Pulmonary artery endothelial cell (primary cell): ENCODE results near the gene PREX1. TPM values are rescaled to one million over a fixed set of nuclear protein-coding genes. Genes with fewer than 3 reads are reported as not detected.

Experiments used
- DNase-seq: peaks from one replicate; pipeline ENCODE4 v3.0.0-alpha.2; 2011; ENCODE audit warnings: low read depth, low spot score
- total RNA-seq: library from RNA; depleted of rRNA; stranded (reverse); fragments of >200 nt; gene quantifications from 2 replicates; pipeline ENCODE4 v1.2.3, GENCODE V29; 2014

PREX1 gene
- total RNA-seq, 1 donor from 2014 or later: 115 TPM

DNA sequence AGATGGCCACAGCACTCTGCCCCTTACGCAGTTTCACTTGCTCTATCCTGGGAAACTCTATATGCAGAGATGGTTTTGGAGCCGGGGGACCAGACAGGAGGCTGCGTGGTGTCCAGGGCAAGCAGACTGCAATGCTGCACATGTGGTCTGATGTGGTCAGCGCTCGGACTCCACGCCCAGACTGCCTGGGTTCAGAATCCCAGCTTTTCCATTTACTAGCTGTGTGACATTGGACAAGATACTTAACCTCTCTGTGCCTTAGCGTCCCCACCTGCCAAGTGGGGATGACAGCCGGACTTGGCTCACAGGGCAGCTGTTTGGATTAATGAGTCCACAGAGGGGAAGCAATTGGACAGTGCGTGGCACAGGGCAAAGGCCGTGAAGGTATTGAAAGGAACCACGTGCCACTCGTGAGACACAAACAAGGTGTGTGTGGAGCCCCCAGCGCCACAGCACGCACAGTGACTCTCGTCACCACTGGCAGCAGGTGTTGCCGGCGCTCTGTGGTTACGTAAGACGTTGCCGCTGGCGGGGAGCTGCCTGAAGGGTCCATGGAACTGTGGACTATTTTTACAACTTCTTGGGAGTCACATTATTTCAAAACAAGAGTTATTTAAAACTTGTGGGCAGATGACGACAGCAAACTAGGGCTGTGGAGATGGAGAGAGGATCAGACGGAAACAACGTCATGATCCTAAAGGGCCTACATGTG, 201.4 kb downstream of the PREX1 start:
- no peak for DNase-seq

DNA sequence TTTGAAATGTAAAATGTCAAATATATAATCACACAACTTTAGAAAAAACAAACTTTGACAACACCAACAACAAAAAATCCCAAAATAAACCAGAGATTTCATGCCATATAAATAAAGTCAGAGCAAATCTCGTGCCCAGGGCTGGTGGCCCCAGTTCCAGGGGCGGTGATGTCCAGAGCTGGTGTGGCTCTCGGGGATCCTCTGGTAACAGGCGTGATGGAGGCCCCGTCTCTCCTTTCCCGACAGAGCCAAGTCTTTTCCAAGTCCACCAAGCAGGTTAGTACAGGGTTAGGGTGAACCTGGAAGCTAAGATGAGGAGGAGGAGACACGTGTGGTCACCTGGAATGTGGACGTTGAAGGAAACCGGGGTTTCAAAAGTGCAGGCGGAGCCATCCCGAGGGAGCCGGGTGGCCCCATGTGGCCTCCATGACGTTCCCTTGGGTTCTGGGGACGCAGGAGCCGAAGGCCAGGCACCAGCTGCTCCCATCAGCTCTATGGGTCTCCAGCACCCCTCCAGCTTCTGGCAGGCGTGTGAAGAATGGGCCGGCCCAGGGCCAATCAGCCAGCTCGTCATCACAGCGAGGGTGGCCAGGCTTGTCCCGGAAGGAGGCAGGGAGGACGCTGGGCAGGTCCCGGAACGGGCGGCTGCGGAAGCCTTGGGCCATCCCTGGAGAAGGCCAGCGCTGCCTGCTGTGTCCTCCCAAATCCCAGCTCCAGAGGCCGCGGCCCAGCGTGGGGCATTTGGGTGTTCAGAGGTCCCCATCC, 202.5 kb downstream of the PREX1 start:
- DNase-seq: no peak

GRCh38 chr20:48624315-48625020, 203.3 kb downstream of the PREX1 start:
- DNase-seq: no peak

DNA sequence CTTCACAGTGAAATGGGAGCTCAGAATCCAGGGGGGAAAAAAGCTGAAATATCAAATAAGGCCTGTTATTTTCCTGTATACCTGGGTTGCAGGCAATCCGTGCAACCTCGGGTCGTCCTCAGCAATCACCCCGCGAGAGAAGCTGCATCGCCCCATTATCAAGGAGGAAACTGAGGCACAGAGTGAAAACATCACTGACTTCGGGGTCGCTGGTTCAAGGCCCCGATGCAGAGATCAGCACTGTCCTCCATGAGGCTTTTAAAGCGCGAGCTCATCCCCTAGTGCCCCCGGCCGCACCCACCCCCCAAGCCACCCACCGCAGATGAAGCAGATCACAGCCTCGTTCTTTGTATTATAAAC, 203.9 kb downstream of the PREX1 start:
- DNase-seq: no peak

DNA sequence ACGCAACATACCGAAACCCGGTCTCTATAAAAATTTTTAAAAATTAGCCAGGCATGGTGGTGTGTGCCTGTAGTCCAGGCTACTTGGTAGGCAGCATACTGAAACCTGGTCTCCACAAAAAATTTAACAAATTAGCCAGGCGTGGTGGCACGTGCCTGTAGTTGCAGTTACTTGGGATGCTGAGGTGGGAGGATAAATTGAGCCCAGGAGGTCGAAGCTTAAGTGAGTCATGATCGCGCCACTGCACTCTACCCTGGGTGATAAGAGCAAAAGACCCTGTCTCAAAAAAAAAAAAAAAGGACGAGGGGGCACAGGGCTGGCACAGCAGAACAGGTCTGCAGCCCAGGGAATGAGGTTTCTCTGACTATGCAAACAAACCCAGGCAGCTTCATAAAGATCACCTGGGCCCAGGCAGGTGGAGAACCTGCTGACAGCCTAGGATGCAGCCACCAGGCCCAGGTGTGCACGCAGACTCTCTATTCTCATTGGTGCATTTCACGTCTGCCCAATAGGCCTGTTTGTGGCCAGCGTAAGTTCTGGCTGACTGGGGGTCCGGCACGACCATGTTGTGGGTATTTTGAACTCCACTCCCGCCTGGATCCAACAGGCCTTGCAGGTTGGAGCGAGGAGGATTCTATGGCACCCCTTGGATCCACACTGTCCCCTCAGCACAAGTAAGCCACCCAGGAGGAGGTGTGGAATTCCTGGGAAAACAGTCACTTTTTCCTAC, 204.5 kb downstream of the PREX1 start:
- DNase-seq: no peak

GRCh38 chr20:48622421-48622820, 205.4 kb downstream of the PREX1 start:
- DNase-seq: no peak

- no peak for DNase-seq
Observed at GRCh38 chr20:48621376-48622078, 206.3 kb downstream of the PREX1 start.

- DNase-seq: peak; percentile 62
Observed at GRCh38 chr20:48620507-48621375, 207.1 kb downstream of the PREX1 start.

DNA sequence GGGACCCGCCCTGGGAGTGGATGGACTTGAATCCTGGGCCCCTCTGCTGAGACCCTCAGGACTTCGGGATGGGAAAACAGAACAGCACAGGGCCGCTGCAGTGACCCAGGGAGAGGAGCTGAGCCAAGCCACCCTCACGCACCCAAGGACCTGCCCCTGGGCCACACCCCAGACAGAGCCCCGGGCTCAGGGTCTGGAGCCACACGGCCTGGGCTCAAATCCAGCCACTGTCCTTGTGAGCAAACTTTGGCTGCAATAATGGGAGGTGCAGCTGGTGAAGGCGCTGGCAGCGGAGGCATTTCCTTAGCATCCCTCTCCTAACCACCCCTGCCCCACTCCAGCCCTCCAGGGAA, 207.7 kb downstream of the PREX1 start:
- no peak for DNase-seq

DNA sequence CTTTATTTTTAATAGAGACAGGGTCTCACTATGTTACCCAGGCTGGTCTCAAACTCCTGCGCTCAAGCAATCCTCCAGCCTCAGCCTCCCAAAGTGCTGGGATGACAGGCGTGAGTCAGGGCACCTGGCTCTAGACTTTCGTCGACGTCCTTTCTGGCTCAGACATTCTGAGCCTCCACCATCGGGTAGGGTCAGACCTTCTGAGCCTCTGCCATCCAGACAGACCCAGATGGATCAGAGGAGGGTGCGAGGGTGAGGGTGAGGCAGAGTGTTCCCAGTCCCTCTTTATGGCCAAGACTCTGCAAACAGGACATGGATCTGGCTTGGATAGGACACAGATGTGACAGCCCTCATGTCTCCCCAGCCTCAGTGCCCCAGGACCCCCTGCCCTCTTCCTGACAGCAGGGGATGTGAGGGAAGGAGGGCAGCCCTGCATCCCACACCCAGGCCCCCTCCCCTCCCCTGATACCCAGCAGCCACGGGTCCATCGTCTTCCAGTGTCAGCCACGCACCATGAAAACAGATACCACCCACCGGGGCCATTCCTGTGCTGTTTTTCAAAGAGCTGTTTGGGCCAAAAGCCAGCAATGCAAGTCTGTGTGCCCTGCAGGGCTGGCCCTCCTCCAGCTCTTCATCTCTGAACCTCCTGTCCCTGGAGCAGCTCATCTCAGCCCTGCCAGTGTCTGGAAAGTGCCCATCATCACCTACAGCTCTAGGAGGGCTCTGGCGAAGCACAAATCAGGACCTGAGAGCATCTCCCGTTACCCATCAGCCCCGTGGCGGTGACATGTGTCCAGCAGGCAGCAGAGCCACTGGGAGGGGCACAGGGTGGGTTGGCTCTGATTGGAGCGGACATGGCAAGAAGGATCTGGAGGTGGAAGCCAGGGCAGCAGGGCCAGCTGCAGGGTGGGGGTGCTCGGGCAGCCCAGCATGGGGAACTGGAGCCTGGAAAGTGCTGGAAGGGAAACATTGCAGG, 208.4 kb downstream of the PREX1 start:
- DNase-seq: no peak

DNA sequence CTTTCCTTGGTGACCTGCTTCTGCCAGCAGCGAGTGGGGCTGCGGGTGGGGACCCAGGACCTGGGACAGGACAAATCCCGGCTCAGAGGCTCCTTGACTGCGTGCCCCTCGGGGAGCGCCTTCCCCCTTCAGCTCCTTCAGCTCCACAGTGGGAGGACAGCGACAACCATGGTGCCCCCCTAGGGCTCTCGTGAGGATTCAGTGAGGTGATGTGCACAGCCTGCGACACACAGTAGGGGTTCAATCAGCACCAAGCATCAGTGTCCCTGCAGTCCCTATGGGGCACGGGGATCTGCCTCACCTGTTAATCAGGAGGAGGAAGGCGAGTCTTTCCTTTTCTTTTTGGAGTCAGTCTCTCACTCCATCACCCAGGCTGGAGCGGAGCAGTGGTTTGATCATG, 209.2 kb downstream of the PREX1 start:
- no peak for DNase-seq

DNA sequence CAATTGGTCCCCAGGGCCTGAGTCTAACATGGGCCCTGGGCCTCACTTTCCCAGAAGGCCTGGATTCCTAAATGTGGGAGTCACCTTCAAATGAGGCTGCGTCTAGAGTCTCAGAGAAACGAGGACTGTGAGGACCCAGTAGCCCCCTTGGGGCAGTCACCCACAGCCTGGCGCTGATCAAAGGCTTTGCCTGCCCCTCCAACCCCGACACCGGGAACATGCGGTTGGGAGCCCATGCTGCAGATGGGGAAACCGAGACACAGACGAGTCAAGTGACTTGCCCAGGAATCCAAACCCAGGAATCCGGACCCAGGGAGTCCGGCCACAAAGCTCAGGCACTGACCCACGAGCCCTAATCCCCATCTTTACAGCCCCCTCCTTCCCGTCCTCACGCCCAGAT, 209.7 kb downstream of the PREX1 start:
- DNase-seq: no peak

DNA sequence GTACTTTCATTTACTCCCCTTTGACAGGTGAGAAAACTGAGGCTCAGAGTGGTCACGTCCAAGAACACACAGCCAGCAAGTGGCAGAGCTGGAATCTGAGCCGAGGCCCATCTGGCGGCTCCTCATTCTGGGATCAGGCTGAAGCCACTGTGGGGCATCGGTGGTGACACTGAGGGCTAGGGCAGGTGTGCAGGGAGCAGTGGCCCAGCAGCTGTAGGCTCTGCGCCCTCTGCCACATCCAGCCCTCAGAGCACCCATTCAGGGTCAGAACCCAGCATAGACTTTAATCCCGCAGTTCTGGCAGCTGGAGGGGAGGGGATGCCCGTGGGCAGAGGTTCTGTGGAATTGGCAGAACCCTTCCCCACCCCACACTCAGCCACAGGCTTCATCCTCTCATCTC, 210.3 kb downstream of the PREX1 start:
- no peak for DNase-seq

DNA sequence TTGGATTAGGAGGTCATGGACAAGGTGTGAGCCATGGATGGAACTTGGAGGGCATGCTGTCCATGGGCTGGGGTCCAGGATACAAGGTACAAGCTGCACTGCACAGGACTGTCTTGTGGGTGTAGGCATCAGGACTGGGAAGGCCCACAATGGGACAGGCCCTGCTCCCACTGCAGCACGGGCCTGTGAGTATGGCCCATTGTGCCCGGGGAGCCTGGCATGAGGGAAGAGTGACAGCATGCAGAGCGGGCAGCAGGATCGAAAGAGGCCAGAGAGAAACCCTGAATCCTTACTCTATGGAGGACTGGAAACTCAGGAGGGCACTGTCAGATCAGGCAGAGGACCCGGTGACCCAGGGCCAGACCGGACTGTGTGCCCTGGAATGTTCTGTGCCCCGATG, 211.3 kb downstream of the PREX1 start:
- no peak for DNase-seq

DNA sequence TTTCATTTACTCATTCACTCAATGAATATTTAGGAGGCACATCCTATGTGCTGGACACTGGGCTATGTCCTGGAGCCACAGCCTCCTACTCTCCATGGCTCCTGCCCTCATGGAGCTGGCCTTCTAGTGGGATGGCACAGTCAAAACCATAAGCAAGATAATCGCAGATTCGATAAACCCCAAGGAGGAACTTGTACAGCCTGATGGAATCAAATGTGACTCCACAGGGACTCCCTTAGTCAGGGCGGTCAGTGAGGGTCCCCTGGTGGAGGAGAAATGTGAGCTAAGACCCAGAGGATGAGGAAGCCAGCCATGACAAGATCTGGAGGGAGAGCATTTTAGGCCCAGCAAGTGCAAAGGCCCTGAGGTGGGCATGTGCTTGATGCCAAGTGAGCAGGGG, 211.9 kb downstream of the PREX1 start:
- DNase-seq: no peak

- no peak for DNase-seq
Observed at GRCh38 chr20:48614593-48615274, 213.1 kb downstream of the PREX1 start.

GRCh38 chr20:48613926-48614325, 213.9 kb downstream of the PREX1 start:
- no peak for DNase-seq

DNA sequence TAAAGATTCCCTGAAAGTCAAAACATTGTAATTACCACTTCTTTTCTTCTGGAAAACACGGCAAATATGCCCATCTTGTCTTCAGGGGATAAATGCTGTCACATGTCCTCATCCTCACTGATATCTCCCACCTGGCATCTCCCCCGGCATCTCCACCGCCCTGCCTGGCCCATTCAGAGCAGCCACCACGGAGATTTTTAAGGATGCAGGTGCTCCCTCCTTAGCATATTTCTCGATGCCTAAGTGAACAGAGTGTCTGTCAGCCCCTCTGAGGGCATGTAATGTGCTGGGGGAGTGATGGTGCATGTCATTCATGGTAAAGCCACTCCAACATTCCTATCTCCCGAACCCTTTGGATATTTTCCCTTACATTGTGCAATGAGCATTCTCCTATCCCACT, 215.5 kb downstream of the PREX1 start:
- DNase-seq: no peak

DNA sequence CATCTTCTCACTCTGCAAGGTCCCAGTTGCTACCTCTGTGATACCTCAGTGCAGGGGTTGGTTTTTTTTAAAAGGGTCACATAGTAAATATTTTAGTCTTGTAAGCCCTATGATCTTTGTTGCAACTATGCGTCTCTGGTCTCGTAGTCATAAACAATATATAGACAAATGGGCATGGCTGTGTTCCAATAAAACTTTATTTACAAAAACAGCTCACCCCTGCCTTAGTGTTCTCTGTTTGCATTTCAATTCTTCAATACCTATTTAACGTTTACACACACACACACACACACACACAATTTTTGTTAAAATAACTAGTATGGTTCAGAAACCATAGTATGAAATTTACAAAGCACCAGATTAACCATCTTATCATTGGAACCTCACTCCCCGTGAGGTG, 216.8 kb downstream of the PREX1 start:
- no peak for DNase-seq
